HG03103 (cell line): Measurements from ENCODE around the gene PKD1.

Source experiments
- ATAC-seq: cut with Tn5 transposase; IDR thresholded peaks from one replicate; pipeline ENCODE4 v1.9.1; 2021; ENCODE audit warnings: low read depth; ENCODE audit not compliant: unreplicated experiment

The PKD1 gene

DNA sequence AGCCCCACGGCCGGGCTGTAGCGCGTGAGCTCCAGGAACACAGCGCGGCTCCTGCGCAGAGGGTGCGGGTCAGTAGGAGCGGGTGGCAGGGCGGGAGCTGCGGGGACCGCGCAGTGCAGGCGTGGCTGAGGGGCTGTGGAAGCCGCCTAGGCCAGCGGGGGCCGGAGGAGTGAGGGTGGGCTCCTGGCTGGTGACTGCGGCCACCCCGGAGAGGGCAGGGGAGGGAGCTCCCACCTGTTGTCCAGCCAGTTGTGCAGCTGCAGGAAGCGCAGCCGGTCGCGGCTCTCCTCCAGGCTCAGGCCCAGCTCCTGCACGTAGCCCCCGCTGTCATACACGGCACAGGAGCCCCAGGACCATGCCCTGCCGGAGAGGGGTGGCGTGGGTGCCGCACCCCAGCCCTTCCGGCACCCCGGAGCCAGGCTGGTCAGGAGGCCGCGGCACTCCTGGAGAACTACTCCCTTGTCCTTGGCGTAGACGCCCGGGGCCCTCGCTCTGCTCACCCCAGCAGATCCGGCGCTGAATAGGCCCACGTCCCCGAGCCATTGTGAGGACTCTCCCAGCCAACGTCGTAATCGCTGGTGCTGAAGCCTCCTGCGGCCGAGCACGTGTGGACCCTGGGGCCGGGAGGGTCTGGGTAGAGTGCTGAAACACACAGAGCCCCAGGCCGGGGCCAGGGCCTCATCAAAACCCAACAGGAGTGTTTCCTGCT is 44.0 kb downstream of the PKD1 start:
- no peak for ATAC-seq

GRCh38 chr16:2090777-2091546 is 44.7 kb downstream of the PKD1 start:
- no peak for ATAC-seq

DNA sequence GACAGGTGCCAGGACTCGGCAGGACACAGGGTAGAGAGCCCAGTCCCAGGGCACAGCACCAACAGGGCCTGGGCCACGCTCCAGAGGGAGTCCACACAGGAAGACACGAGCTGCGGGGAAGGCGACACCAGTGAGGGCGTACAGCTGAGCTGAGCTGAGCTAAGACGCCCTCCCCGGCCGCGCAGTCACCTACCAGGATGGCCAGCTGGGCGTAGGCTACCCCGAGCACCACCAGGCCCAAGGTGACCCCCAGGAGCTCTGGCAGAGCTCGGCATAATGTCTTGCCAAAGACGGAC is 45.3 kb downstream of the PKD1 start:
- ATAC-seq = no peak

- no peak for ATAC-seq
Measured at GRCh38 chr16:2089706-2090480, 45.8 kb downstream of the PKD1 start.

DNA sequence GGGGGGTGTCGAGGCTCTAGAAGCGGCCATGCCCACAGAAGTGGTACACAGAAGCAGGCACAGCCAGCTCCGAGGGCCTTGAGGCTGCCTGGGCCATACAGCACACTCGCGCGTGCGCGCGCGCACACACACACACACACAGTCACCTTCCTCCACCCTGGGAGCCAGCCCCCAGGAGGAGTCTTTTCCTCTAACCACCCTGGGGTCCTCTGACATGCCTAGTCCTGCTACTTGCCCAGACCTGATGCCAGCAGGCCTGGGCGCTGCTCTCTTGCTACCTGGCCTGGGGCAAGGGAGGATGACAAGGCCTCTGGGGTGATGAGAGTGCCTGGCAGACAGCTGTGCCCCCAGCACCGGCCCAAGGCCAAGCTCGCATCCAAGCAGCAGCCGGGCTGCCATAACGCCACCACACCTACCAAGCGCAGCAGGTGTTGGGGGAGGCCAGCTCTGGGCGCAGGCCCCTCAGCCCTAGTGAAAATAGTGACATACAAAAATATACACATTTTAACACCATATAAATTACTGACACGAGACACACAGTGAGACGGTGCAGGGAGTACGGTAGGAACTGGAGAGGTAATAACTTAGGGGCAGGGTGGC is 46.8 kb downstream of the PKD1 start:
- ATAC-seq = no peak

DNA sequence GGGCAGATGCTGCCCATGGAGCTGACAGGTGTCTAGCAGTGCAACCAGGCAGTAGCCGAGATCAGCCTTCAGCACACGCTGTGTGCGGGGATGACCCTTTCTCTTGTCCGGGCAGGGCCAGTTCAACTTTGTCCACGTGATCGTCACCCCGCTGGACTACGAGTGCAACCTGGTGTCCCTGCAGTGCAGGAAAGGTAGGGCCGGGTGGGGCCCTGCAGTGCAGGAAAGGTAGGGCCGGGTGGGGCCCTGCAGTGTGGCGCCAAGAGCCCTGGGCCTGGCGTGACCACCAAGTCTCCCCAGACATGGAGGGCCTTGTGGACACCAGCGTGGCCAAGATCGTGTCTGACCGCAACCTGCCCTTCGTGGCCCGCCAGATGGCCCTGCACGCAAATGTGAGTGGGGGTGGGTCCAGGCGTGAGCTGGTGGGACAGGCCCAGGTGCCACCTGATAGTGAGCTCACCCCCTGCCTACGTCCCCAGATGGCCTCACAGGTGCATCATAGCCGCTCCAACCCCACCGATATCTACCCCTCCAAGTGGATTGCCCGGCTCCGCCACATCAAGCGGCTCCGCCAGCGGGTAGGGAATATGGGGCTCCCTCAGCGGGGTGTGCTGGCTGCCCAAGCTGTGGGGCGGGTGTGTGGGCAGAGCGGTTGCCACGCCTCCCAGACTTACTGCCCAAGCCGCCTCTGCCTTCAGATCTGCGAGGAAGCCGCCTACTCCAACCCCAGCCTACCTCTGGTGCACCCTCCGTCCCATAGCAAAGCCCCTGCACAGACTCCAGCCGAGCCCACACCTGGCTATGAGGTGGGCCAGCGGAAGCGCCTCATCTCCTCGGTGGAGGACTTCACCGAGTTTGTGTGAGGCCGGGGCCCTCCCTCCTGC is 47.7 kb downstream of the PKD1 start:
- no peak for ATAC-seq

- ATAC-seq = no peak
Measured at GRCh38 chr16:2086812-2087747, 48.6 kb downstream of the PKD1 start.

GRCh38 chr16:2086106-2086742 is 49.5 kb downstream of the PKD1 start:
- ATAC-seq = no peak

DNA sequence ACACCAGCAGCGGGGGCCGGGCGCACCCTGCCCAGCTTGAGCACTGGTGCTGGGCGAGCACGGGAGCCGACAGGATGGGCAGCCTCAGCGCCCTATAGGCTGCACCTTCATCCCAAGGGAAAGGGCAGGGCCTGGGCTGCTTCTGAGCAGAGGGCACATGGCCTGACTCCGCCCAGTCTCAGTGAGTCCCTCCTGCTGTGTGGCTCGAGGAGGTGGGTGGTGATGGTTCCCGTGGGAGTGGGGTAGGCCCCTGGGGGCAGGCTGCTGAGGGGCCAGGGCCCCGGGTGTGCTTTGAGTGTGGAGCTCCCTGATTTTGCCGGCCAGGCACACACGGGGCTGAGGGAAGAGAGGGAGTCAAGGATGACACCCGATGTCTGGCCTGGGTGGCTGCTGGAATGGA is 50.0 kb downstream of the PKD1 start:
- no peak for ATAC-seq

DNA sequence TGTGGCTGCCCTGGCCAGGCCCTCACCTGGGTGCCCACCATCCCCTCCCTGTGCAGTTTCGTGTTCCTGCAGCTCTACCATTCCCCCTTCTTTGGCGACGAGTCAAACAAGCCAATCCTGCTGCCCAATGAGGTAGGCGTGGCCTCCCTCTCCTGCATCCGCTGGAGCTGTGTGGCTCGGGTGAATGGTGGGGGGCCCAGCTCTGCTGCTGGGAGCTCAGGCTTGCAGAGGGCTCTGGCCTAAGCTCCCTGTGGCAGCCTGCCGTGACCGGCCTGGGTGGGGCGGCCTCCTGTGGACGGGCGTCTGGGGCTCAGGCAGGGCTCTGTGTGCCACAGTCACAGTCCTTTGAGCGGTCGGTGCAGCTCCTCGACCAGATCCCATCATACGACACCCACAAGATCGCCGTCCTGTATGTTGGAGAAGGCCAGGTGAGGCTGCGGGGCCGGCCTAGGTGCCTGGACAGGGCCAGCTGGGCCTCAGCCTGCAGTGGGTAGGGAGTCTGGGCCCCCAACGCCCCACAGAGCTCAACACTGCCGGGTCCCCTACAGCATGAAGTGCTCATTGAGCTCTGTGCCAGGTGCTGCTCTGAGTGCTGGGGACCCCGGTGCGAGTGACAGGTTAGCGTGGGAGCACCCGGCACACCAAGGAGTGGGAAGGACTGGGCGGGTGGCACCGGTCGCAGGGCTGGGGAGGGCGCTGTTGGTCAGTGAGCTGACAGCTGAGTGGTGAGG is 50.6 kb downstream of the PKD1 start:
- no peak for ATAC-seq

DNA sequence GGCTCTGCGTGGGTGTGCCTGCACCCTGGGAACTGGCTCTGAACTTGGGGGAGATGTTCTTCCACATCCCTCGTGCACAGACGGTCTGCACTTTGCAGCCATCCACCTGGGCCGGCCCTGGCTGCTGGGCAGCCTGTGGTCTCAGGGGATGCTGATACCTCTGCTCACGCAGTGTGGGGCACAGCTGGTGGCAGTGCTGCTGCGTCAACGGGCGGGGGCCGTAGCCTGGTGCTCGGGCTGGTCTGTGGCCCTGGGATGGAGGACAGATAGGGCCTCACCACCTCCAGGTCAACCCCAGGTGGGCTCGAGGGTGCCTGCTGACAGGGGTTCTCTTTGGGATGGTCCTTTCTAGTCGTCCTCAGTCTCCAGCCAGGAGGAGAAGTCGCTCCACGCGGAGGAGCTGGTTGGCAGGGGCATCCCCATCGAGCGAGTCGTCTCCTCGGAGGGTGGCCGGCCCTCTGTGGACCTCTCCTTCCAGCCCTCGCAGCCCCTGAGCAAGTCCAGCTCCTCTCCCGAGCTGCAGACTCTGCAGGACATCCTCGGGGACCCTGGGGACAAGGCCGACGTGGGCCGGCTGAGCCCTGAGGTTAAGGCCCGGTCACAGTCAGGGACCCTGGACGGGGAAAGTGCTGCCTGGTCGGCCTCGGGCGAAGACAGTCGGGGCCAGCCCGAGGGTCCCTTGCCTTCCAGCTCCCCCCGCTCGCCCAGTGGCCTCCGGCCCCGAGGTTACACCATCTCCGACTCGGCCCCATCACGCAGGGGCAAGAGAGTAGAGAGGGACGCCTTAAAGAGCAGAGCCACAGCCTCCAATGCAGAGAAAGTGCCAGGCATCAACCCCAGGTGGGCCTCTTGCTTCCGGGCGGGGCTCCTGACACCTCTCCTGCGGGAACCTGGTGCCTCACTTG is 51.6 kb downstream of the PKD1 start:
- no peak for ATAC-seq

- no peak for ATAC-seq
Measured at GRCh38 chr16:2083409-2083808, 52.3 kb downstream of the PKD1 start.

DNA sequence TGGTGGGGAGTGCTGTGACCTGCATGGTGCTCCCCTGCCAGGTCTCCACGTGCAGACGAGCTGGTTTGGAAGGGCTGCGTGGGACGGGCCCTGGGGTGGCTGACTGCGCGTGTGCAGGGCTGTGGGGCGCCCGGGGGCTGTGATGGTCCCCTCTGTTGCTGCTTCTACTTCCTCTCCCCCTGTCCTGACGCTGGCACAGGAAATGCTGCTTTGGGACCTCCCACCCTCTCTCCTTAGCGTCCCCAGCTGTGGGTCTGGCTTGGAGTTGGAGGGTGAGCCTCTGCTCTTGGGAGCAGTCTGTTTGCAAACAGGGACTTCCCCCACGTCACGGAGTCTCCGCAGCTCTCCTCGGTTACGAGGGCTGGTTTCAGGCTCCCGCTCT is 52.7 kb downstream of the PKD1 start:
- ATAC-seq = no peak

DNA sequence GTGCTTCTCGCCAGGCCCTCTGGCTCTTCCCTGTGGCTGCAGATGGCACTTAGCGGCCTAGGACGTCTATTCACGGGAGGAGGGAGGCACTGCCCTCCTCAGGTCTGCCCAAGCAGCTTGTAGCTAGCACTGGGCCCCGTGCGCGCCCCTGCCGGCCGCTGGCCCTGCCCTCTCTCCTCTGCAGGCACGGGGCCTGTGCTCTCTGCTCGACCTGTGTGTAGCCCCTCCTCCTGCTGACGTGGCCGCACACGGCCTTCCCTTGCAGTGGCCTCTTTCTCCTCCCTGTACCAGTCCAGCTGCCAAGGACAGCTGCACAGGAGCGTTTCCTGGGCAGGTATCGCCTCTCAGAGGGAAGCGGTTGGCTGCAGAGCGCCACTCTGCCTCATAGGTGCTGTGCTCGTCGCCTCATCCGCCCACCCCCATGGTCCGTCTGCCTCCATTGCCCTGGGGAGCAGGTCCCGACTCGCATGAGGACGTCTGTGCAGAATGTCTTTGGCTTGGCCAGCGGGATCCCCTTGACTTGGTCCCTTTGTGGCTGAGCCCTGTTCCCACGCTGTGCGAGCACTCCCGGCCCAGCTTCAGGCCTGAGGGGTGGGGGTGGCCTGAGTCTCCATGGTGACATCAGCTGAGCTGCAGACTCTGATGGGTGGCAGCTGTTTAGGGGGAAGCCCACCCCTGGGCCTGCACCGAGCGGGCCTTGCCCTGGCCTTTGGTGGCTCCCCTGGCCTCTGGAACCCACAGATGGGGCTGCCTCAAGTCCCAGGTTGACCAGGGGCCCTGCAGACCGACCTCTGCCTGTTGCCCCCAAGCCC is 53.3 kb downstream of the PKD1 start:
- ATAC-seq = no peak

DNA sequence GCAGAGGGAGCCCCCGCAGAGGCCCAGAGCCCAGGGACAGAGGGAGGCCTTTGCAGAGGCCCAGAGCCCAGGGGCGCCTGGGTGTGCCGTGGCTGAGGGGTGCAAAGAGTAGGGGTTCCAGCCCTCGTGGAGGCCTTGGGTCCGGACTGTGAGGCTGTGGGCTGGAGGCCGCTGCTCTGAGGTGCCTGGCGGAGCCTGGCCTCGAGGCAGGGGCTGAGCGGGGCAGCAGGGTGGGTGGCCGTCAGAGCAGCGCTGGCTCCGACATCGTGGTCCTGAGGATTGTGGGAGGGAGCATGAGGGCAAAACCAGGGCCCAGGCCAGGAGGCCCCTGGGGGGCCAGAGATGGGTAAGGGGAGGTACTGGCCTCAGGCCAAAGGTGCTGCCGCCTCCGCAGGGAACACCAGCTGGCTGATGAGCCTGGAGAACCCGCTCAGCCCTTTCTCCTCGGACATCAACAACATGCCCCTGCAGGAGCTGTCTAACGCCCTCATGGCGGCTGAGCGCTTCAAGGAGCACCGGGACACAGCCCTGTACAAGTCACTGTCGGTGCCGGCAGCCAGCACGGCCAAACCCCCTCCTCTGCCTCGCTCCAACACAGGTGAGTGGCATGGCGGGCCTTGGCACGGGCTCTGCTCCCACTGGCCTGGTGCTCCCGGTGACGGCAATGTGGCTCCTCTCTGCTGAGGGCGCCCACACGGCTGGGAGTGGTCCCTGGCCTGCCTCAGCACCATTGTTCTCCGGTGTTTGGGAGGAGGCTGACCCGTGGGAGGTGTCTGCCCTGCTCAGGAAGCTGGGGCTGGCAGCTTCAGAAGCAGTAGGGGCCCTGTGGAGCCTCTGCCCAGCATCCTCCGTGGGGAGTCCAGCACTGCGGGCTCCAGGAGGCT is 54.3 kb downstream of the PKD1 start:
- ATAC-seq = no peak
